Loucy (cell line): Measurements from ENCODE around the gene HDGFL2.

Experiments used
- CTCF ChIP-seq: fragments of 200-600 bp; sonication (generic); conservative IDR thresholded peaks from 2 replicates; pipeline ENCODE4 v1.5.1; 2014; ENCODE audit warnings: mild to moderate bottlenecking, antibody characterized with exemption, low read length
- EZH2phosphoT487 ChIP-seq: fragments of 200-600 bp; IDR thresholded peaks from 2 replicates; pipeline ENCODE4 v1.6.1; 2018; ENCODE audit warnings: antibody characterized with exemption, mild to moderate bottlenecking, moderate library complexity, borderline replicate concordance

- TF ChIP-seq CTCF = no peak
- TF ChIP-seq EZH2phosphoT487 = no peak
These were observed 66.5 kb downstream of the HDGFL2 start for GRCh38 chr19:4538601-4538954.
